Measurements from ENCODE around the gene MOG. TPM values are rescaled to one million over a fixed set of nuclear protein-coding genes. Genes with fewer than 3 reads are reported as not detected.

The MOG gene
- total and polyA plus RNA-seq, 2 experiments from 2014 or later, result not detected

DNA sequence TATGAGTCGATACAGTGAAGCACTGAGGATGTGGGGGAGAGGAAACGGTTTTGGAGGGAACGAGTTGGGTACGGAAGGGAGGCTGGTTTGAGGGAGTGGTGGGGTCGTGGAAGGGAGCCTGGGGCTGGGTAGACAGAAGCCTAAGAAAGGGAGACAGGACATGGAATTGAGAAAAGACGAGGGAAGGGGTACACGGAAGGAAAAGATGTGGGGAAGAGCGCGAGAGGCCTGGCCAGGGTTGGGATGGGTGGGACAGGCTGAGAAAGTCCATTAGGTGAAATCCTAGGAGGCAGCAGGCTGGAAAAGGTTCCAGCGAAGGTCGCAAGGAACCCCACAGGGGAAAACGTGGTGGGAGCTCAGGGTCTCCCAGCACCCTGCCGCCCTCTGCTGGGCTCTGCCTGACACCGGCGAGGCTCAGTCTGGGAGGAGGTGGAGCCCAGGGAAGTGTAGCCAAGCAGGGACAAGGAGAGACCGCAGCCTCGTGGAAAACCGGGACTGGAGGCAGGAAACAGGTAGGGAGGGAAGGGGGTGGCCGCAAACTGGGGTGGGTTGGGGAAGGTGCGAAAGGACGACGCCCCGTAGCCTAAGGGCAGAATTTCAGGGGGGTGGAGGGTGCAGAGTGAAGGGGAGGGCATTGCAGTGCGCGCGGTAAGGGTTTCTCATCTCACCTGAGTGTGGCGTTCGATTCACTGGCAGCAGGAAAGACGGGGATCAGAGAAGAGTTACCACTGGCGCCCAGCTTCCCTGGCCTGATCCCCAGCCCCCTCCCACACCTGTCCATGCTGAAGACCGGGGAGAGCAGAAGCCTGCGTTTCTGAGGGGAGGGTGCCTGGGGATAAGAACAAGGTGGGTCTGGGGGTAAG, 28.2 kb upstream of the MOG start:
- Histone ChIP-seq H4K20me1 (ENCODE audit: insufficient read depth) (no peaks in the 10 kb centered on the region), H3K4me3 (peak overlapping the region; percentile 84), H3K36me3 (ENCODE audit: low read depth) (no peaks in the 10 kb centered on the region), H3K79me2 (ENCODE audit: insufficient read depth) (peaks cover 22% of the 10 kb centered on the region), H3F3A (ENCODE audit: insufficient read depth) (no peaks in the 10 kb centered on the region), H3K9ac (peak overlapping the region; percentile 83), H3K4me2 (ENCODE audit: unreplicated experiment) (peak overlapping the region; percentile 67), H3K4me1 (ENCODE audit: insufficient read depth) (peaks cover 5% of the 10 kb centered on the region; the same call in 1 of the 2 replicates), H3K27me3 (replicated peaks; ENCODE audit: insufficient read depth) (no peaks in the 10 kb centered on the region), H2AFZ (peak overlapping the region; percentile 93), H3K27ac (peak overlapping the region; percentile 42), H3K9me2 (ENCODE audit: insufficient read depth) (no peaks in the 10 kb centered on the region), H3K9me3 (ENCODE audit: low read depth) (no peaks in the 10 kb centered on the region)
- 13 to 14% methylated on average over 16 to 32 of the region's 32 CpGs for WGBS, 2 experiments (ENCODE audit: low coverage in 1 of 2, low lambda C conversion rate in 2 of 2, missing lambda C conversion rate in 2 of 2)
- in situ Hi-C loops (cut with MboI), result no loop called here
- DNase-seq, result peak; percentile 90
- TF ChIP-seq EZH2phosphoT487 (IDR thresholded peaks at IDR 0.05; ENCODE audit: insufficient read depth, low read depth) (no peak), EZH2 (IDR thresholded peaks at IDR 0.05; ENCODE audit: insufficient read depth, poor library complexity, severe bottlenecking) (no peak)

DNA sequence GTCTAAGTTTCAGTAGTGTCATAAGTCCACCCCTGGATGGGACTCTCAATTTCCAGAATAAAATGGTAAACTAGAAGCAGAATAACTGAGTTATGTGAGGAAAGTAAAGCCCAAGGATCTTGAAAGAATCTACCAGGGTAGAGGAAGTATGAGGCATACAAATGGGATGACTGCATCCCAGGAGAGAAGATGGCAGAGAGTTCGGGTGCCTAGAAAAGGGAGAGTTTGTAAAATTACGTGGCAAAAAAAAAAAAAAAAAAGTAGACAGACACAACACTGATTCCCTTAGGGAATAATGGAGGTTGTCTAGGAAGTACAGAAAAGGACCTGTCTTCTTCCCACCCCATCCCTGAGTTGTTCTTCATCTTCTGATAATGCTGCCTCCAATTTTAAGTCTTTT, 27.3 kb upstream of the MOG start:
- TF ChIP-seq EZH2 (IDR thresholded peaks at IDR 0.05; ENCODE audit: insufficient read depth, poor library complexity, severe bottlenecking) (no peak), EZH2phosphoT487 (IDR thresholded peaks at IDR 0.05; ENCODE audit: insufficient read depth, low read depth) (no peak)
- Histone ChIP-seq H2AFZ (no peak overlapping the region), H3K4me1 (ENCODE audit: insufficient read depth) (peaks cover 5% of the 10 kb centered on the region; the same call in 1 of the 2 replicates), H3K9me3 (ENCODE audit: low read depth) (no peaks in the 10 kb centered on the region), H3K4me3 (0 out of 2 replicates have a peak overlapping the region, but pooled peaks have one; percentile 84), H3F3A (ENCODE audit: insufficient read depth) (no peaks in the 10 kb centered on the region), H3K79me2 (ENCODE audit: insufficient read depth) (peaks cover 22% of the 10 kb centered on the region), H4K20me1 (ENCODE audit: insufficient read depth) (no peaks in the 10 kb centered on the region), H3K27ac (no peak overlapping the region), H3K9ac (0 out of 2 replicates have a peak overlapping the region, but pooled peaks have one; percentile 83), H3K9me2 (ENCODE audit: insufficient read depth) (no peaks in the 10 kb centered on the region), H3K36me3 (ENCODE audit: low read depth) (no peaks in the 10 kb centered on the region), H3K4me2 (ENCODE audit: unreplicated experiment) (peak overlapping the region; percentile 66), H3K27me3 (replicated peaks; ENCODE audit: insufficient read depth) (no peaks in the 10 kb centered on the region)
- 68 to 71% methylated on average over 2 of the region's 2 CpGs for WGBS, 2 experiments (ENCODE audit: low coverage in 1 of 2, low lambda C conversion rate in 2 of 2, missing lambda C conversion rate in 2 of 2)
- peak; percentile 24 for DNase-seq
- in situ Hi-C loops (cut with MboI), result no loop called here

DNA sequence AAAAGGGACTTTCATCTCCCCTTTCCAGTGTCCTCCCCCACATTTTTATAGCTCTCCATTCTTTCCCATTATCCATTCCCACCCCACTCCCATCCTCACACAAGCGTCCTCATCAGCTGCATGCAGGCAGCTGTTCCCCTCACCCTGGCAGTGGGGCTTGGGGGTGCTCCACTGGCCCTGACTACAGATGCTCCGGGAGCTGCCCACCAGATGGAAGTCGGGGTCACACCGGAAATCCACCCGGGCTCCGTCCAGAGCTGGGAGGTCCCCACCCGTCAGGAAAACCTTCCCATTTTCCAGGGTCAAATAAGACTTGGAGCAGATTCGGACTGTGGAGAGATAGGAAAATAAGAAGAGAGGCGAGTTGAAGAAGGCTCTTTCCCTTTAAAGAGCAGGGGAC, 26.6 kb upstream of the MOG start:
- no peaks in the 10 kb centered on the region for H3F3A ChIP-seq (ENCODE audit: insufficient read depth)
- no peaks in the 10 kb centered on the region for H4K20me1 ChIP-seq (ENCODE audit: insufficient read depth)
- in situ Hi-C loops (cut with MboI), result no loop called here
- H3K27me3 ChIP-seq (replicated peaks; ENCODE audit: insufficient read depth), result no peaks in the 10 kb centered on the region
- H3K9me2 ChIP-seq (ENCODE audit: insufficient read depth), result no peaks in the 10 kb centered on the region
- 97 to 99% methylated on average over 7 to 9 of the region's 9 CpGs for WGBS, 2 experiments (ENCODE audit: low coverage in 1 of 2, low lambda C conversion rate in 2 of 2, missing lambda C conversion rate in 2 of 2)
- no peak overlapping the region for H3K27ac ChIP-seq
- no peak overlapping the region for H2AFZ ChIP-seq
- TF ChIP-seq EZH2 (IDR thresholded peaks at IDR 0.05; ENCODE audit: insufficient read depth, poor library complexity, severe bottlenecking) (no peak), EZH2phosphoT487 (IDR thresholded peaks at IDR 0.05; ENCODE audit: insufficient read depth, low read depth) (no peak)
- H3K4me1 ChIP-seq (ENCODE audit: insufficient read depth), result peaks cover 5% of the 10 kb centered on the region; the same call in 1 of the 2 replicates
- no peaks in the 10 kb centered on the region for H3K36me3 ChIP-seq (ENCODE audit: low read depth)
- no peak for DNase-seq
- peaks cover 22% of the 10 kb centered on the region for H3K79me2 ChIP-seq (ENCODE audit: insufficient read depth)
- no peak overlapping the region for H3K4me2 ChIP-seq (ENCODE audit: unreplicated experiment)
- no peak overlapping the region for H3K9ac ChIP-seq
- H3K9me3 ChIP-seq (ENCODE audit: low read depth), result no peaks in the 10 kb centered on the region
- H3K4me3 ChIP-seq, result no peak overlapping the region

DNA sequence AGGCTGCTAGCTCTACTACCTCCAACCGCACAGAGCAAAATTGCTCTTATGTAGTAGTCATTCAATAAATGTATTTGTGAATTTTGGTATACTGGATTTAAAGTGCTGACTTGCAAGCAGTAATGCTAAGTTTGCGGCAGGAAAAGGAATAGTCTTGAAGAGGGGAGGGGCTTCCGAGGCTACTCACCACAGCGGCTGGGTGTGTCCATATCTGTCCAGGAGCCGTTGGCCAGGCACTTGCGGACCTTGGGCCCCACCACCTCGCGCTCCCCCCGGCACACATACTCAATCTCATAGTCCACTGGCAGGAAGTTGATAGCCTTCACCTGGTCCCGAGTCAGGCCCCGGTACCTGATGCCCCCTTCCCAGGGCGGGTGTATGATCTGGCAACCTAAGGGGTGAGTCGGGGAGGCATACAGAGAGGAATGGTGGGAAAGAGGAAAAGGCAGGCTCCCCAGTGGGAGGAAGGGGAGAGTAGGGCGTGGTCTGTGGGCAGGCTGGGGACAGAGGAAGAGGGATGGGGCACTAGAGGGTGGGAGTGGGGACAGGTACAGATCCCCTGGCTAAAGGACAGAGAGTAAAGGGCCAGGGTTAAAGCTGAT, 25.6 kb upstream of the MOG start:
- Histone ChIP-seq H3K4me3 (no peak overlapping the region; the same call in 1 of the 2 replicates), H3K27ac (no peak overlapping the region), H4K20me1 (ENCODE audit: insufficient read depth) (no peaks in the 10 kb centered on the region), H3F3A (ENCODE audit: insufficient read depth) (no peaks in the 10 kb centered on the region), H3K36me3 (ENCODE audit: low read depth) (no peaks in the 10 kb centered on the region), H2AFZ (no peak overlapping the region), H3K79me2 (ENCODE audit: insufficient read depth) (peaks cover 22% of the 10 kb centered on the region), H3K4me2 (ENCODE audit: unreplicated experiment) (no peak overlapping the region), H3K9ac (no peak overlapping the region), H3K9me2 (ENCODE audit: insufficient read depth) (no peaks in the 10 kb centered on the region), H3K9me3 (ENCODE audit: low read depth) (no peaks in the 10 kb centered on the region), H3K4me1 (ENCODE audit: insufficient read depth) (peaks cover 5% of the 10 kb centered on the region; the same call in 1 of the 2 replicates), H3K27me3 (replicated peaks; ENCODE audit: insufficient read depth) (no peaks in the 10 kb centered on the region)
- in situ Hi-C loops (cut with MboI), result no loop called here
- DNase-seq, result no peak
- TF ChIP-seq EZH2phosphoT487 (IDR thresholded peaks at IDR 0.05; ENCODE audit: insufficient read depth, low read depth) (no peak), EZH2 (IDR thresholded peaks at IDR 0.05; ENCODE audit: insufficient read depth, poor library complexity, severe bottlenecking) (no peak)
- 97 to 98% methylated on average over 14 of the region's 14 CpGs for WGBS, 2 experiments (ENCODE audit: low coverage in 1 of 2, low lambda C conversion rate in 2 of 2, missing lambda C conversion rate in 2 of 2)
